T-helper 22 cell (primary cell): Measurements from ENCODE around the gene PPM1H.
"Not testable (repeated sequence)": the region's sequence is repeated elsewhere in the genome, so short reads cannot be mapped to it uniquely, and the experiment has no call there.

ENCODE experiments used
- DNase-seq: peaks from one replicate; pipeline ENCODE4 v3.0.0-alpha.2; 2020; ENCODE audit warnings: low read depth

The PPM1H gene

GRCh38 chr12:62839869-62840660, 94.9 kb downstream of the PPM1H start:
- no peak for DNase-seq

DNA sequence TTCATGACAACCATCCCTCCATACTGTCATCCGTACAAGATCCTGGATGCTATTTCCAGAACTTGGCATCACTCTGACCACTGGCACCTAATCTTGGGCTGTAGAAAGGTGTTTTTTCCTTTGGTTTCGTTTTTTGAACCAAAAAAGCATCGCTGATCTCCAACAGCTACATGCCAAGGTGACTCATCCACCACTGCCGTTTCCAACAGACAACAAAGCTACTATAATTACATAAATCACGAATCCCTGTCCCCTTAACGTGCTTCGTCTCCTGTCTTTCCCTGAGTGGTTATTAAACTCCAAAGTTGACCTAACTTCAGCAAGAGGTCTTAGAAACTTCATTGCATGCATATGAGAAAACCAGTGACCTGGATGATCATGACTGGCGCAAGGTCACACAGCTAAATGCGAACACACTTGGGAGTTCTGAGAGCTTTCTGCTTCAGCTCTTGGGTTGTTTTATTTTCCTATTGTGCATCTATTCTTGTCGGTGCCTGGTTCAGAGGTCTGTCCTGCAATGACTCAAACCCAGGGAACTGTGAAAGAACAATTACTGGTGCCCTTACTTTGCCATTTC, 99.9 kb downstream of the PPM1H start:
- no peak for DNase-seq

DNA sequence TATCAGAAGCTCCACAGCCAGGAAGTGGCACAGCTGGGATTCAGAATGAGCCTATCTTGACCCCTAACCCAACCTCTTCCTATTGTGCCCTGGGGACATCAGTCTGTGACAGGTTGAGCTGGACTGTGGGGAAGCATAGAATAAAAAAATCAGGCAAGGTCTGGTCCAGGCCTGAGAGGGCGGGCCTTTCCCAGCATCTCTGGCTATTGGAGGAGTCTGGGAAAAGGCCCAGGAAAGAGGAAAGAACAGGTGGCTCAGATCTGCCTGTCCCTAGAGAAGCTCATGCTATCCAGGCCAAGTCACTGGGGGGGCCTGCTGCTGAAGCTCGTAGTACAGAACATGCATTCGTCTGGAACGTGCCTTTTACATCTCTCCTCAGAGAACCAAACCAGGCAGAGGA, 100.5 kb downstream of the PPM1H start:
- DNase-seq: no peak

DNA sequence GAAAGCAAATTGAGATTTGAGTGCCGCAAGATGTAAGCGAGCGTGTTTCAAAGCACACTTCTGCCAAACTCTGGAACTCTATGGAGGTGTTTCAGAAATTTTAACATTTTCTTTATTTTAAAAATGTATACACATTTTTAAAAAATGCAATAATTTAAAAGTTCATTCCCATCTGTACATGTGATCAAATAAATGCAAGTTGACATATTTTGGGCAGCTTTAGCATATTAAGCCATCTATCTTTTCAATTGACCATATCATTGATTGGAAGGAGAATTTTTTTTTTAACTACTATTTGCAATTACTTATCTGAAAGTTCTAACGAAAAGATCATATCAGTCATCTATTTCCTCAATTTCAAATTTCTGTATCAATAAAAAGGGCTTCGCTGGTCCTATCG, 101.3 kb downstream of the PPM1H start:
- DNase-seq: no peak

GRCh38 chr12:62832558-62832957, 102.4 kb downstream of the PPM1H start:
- DNase-seq: no peak

DNA sequence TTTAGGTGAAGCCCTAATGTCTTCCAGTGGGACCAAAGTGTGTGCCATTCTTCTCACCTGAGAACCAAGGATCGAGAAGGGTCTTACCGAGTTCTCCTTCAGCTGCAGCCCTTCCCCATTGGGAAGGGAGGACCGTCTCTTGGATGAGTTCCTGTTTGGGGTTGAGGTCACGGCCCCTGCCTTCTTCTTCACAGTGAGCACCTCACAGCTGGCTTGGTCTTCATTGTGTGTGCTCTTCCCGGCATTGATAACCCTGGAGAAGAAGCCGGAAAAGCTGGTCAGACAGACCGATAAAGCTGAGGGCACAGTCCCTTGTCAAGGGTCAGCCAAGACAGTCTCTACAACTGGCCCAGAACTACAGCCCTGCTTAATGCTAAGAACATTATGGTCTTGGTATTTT, 102.9 kb downstream of the PPM1H start:
- no peak for DNase-seq

DNA sequence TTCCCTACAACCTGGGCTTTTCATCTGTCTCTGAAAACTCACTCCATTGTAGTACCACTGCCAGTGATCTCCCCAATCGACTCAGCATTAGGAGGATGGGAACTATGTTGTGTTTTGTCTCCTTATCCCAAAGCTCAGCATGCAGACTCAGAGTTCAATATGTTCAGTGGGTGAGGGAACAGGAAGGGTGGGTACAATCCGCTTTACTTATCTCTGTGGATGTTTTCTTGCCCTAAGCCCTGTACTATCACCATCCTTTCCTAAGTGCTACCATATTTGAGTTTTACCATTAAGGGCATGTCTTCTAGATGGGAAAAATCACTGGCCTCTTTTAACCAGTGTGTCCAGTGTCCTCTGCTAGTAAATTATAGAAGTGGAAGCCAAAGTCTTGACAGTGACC, 107.1 kb downstream of the PPM1H start:
- no peak for DNase-seq

- no peak for DNase-seq
Observed at GRCh38 chr12:62827042-62827441, 107.9 kb downstream of the PPM1H start.

DNA sequence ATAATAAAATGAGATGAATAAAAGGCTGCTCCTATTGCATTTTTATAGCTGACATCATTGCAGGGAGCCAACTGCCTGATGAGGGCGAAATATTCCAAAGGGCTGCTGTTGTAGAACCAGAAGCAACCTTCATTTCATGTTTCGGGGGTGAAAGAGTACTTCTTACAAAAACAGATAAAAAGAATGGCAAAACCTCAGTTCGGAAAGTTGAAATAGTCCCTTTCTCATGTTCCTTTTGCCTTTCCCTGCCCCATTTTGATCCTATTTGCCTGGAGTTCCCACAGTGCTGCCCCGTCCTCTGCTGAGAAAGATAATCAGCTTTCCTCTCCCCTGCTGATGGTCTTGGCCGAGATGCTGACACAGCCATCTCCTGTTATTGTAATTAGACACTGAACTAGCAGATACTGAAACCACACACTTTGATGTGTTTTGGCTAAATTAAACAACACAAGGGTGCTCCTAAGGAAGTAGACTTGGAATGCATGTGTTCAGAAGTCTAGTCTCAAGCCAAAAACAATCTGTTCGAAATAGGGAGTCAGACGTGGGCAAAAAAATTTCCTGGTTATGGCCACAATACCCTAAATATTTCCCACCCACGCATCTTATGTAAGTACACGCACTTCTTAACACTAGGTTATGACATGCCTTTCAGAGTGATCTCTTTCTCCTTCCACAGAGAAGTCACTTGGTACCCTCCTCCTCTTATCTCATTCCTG, 117.2 kb downstream of the PPM1H start:
- DNase-seq: no peak

- DNase-seq: no peak
Observed at GRCh38 chr12:62814243-62814642, 120.7 kb downstream of the PPM1H start.

- DNase-seq: no peak
Observed at GRCh38 chr12:62813031-62813829, 121.7 kb downstream of the PPM1H start.

GRCh38 chr12:62811481-62811880, 123.5 kb downstream of the PPM1H start:
- not testable (repeated sequence) for DNase-seq

- DNase-seq: no peak
Observed at GRCh38 chr12:62808166-62808879, 126.6 kb downstream of the PPM1H start.

DNA sequence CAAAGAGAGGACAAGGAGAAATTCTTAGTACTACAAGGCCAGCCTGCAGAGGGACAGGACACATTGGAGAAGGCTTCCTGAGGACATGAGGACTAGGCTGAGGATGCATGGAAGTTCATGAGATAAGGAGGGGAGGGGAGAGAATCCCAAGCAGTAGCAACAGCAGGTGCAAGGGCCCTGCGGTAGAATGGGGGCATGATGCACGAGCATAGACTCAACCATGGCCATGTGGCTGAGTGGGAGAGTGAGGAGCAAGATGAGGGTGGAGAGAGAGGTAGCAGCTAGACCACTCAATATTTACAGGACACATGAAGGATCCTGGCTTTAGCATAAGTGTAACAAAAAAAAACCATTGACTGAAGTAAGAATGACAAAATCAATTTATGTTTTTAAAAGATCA, 128.1 kb downstream of the PPM1H start:
- DNase-seq: no peak

- no peak for DNase-seq
Observed at GRCh38 chr12:62806244-62806836, 128.6 kb downstream of the PPM1H start.

GRCh38 chr12:62805517-62805916, 129.4 kb downstream of the PPM1H start:
- no peak for DNase-seq

GRCh38 chr12:62803756-62804155, 131.2 kb downstream of the PPM1H start:
- DNase-seq: no peak

- no peak for DNase-seq
Observed at GRCh38 chr12:62802984-62803383, 132.0 kb downstream of the PPM1H start.

GRCh38 chr12:62802321-62802720, 132.6 kb downstream of the PPM1H start:
- DNase-seq: no peak

DNA sequence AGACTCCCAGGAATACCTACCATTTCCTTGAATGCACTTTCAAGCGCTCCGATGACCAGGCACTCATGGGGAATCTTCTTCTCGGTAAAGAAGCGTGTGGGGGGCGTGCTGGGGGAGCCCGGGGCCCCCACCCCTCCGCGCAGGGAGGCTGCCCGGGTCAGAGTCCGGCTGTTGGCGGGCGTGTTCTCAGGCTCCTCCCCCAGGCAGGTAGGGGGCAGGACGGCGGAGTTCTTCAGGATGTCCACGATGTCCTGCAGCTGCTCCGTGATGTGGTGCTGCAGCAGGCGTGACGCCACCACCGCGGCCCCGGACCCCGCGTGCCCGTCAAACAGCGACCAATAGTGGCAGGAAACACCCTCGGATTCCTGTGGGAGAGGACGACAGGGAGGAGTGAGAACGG, 133.2 kb downstream of the PPM1H start:
- no peak for DNase-seq

DNA sequence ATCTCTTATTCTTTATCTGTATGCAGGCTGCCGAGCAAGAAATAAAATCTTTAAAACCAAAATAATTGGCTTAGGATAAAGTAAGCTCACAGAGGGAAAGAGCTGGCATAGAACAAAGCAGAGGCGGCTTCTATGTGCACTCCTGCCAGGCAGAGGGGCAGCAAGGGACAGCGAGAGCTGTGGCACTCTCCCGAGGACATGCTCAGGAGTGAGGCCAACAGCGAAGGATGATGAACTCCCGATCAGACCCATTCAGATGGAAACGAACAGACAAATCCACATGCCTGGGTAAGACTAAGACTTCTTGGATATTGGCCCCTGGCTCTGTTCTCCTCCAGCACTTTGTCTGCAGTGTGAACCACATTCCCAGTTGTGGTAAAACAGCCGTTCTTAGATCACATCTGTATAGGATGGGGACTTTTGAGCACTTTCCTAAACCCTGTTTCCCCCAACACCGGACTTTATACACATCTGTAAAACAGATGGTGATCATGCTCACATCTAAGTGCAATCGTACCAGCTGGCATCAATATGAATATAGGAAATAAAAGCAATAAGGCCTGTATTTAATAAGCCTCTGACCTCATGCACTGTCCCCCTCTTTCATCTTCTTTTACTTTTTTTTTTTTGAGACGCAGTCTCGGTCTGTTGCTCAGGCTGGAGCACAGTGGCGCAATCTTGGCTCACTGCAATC, 134.1 kb downstream of the PPM1H start:
- DNase-seq: no peak
